HL-60 (cell line): Measurements from ENCODE around the gene FES.

Experiments used
- DNase-seq, 2 experiments: peaks; one replicate each; pipeline ENCODE4 v3.0.0-alpha.2; 2010 to 2020; ENCODE audit warnings: low read depth in 1 of 2, low spot score in 1 of 2
- H3K27ac ChIP-seq: fragments of 250-450 bp; sonication (Bioruptor Pico); replicated peaks from 2 replicates; pipeline ENCODE4 v1.5.1; 2020; ENCODE audit warnings: mild to moderate bottlenecking, moderate library complexity
- H3K27me3 ChIP-seq: fragments of 250-450 bp; sonication (Bioruptor Pico); 2 replicates; pipeline ENCODE4 v1.5.1; 2021; ENCODE audit warnings: mild to moderate bottlenecking, moderate library complexity; ENCODE audit not compliant: insufficient read depth, poor library complexity, severe bottlenecking
- H3K4me3 ChIP-seq: replicated peaks from 2 replicates; pipeline ENCODE4 v1.5.1; 2011; ENCODE audit warnings: mild to moderate bottlenecking, control low read depth, low read length; ENCODE audit not compliant: insufficient read depth
- GABPA ChIP-seq: IDR thresholded peaks from 2 replicates; pipeline ENCODE4 v1.6.1; 2012; ENCODE audit warnings: low read depth
- POLR2AphosphoS5 ChIP-seq: IDR thresholded peaks from 2 replicates; pipeline ENCODE4 v1.6.1; 2012; ENCODE audit warnings: low read depth
- REST ChIP-seq: IDR thresholded peaks from 2 replicates; pipeline ENCODE4 v1.6.1; 2012; ENCODE audit warnings: low read depth; ENCODE audit not compliant: insufficient replicate concordance
- SPI1 ChIP-seq: IDR thresholded peaks from 2 replicates; pipeline ENCODE4 v1.6.1; 2012; ENCODE audit warnings: low read depth, mild to moderate bottlenecking, borderline replicate concordance
- TF ChIP-seq, protein P1 (sequence below): IDR thresholded peaks from one replicate; pipeline ENCODE4 v1.5.1; 2011; ENCODE audit warnings: low read length, control low read depth, inconsistent platforms; ENCODE audit not compliant: insufficient read depth

Gene FES

DNA sequence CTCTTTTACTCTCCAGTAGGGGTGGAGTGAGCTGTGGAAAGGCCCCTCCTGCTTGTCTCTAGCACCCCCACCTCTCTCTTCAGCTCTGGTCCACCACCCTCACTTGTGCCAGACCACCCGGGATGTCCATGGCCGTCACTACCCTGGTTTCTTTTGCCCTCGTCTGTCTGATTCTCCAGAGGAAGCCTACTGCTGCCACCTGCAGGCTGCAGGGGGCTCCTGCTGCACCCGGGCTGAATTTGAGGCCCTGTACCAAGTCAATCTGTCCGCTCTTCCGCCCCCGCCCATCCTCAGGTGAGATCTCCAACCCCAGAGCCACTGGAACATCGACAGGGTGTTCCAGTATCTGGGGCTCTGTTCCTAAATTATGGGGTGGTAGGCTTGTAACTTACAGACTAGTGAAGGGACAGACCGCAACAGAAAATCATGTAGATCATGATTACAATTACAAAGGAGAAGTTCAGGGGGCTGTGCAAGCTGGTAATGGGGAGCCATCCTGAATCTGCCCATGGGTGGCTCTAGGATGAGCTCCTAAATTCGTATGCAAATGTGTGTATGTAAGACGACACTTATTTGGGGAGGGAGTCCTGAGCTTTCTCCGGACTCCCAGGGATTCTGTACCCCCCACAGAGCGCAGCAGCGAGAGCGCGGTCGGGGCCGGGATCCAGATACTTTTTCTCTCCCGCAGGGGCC lies 50.1 kb downstream of the FES start:
- DNase-seq = peak; percentile 67 to 89
- Histone ChIP-seq H3K27ac (peak overlapping the region; percentile 30), H3K4me3 (peak overlapping the region; percentile 93), H3K27me3 (no peaks in the 10 kb centered on the region)
- no peak for TF ChIP-seq GABPA
- TF ChIP-seq, protein P1, sequence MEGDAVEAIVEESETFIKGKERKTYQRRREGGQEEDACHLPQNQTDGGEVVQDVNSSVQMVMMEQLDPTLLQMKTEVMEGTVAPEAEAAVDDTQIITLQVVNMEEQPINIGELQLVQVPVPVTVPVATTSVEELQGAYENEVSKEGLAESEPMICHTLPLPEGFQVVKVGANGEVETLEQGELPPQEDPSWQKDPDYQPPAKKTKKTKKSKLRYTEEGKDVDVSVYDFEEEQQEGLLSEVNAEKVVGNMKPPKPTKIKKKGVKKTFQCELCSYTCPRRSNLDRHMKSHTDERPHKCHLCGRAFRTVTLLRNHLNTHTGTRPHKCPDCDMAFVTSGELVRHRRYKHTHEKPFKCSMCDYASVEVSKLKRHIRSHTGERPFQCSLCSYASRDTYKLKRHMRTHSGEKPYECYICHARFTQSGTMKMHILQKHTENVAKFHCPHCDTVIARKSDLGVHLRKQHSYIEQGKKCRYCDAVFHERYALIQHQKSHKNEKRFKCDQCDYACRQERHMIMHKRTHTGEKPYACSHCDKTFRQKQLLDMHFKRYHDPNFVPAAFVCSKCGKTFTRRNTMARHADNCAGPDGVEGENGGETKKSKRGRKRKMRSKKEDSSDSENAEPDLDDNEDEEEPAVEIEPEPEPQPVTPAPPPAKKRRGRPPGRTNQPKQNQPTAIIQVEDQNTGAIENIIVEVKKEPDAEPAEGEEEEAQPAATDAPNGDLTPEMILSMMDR = peak; percentile 98

DNA sequence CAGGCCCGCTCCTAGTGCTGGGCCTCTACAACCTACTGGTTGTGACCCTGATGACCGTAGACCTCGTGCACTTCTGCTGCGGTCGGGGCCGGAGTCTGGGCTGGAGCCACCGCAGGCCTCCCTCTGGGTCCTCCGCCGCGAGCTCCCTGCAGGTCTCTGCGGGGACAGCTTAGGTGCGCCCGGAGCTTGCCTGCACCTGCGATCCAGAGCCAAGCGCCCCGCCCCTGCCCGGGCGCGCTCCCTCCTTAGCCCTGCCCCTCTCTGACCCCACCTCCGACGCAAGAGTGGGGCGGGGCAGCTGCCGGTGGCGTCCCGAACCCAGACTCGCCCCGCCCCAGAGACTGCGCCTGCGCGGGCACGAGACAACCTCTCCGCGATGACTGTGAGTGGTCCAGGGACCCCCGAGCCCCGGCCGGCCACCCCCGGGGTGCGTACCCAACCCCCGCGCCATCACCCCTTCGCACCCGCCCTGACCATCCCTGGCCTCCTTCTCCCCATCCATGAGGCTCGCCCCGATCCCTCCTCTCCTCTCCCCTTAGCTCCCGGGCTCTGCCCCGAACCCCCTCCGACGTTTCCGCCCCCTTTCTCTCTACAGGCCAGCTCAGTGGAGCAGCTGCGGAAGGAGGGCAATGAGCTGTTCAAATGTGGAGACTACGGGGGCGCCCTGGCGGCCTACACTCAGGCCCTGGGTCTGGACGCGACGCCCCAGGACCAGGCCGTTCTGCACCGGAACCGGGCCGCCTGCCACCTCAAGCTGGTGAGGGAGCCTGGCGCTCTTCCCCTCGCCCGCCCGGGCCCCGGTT lies 50.8 kb downstream of the FES start, which contains the start of gene UNC45A:
UNC45A (plus strand) TSS at position 337 of the 803 bp plus-strand sequence; CDS start at position 377, 40 bp downstream.
- DNase-seq = peak; percentile 81 to 87
- Histone ChIP-seq H3K27me3 (no peaks in the 10 kb centered on the region), H3K4me3 (peak within 1 kb of the TSS; percentile 93), H3K27ac (peak within 1 kb of the TSS; percentile 30)
- no peak for TF ChIP-seq REST
- TF ChIP-seq POLR2AphosphoS5 = no peak
- TF ChIP-seq SPI1 = no peak
- TF ChIP-seq GABPA = no peak
- TF ChIP-seq, protein P1 = no peak

DNA sequence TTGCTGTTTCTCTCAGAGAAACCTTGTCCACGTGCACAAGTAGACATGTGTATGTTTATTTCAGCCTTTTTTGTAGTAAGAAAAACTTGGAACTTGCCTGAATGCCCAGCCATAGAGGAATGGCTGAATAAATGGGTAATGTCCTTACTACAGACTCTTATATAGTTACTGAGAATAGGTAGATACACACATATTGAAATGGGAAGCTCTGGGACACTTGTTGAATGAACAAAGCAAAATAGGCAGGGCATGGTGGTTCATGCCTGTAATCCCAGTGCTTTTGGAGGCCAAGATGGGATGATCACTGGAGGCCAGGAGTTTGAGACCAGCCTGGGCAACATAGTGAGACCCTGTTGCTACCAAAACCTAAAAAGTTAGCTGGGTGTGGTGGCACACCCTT lies 52.5 kb downstream of the FES start:
- DNase-seq = no peak
- no peak for TF ChIP-seq REST
- TF ChIP-seq POLR2AphosphoS5 = no peak
- no peak for TF ChIP-seq GABPA
- TF ChIP-seq SPI1 = no peak
- TF ChIP-seq, protein P1 = no peak
- no peak overlapping the region for H3K4me3 ChIP-seq
- H3K27ac ChIP-seq = no peak overlapping the region
- no peaks in the 10 kb centered on the region for H3K27me3 ChIP-seq
